ENCODE measurements around the gene SLC39A7. TPM values are rescaled to one million over a fixed set of nuclear protein-coding genes. Genes with fewer than 3 reads are reported as not detected.

Gene SLC39A7
- total RNA-seq, 1 donor from 2014 or later, result 78.0 TPM

GRCh38 chr6:33235221-33235634 is 34.6 kb downstream of the SLC39A7 start:
- DNase-seq (ENCODE audit: low spot score), result no peak

- DNase-seq (ENCODE audit: low spot score), result no peak
Observed at GRCh38 chr6:33236328-33236727, 35.7 kb downstream of the SLC39A7 start.

GRCh38 chr6:33236852-33237251 is 36.2 kb downstream of the SLC39A7 start:
- DNase-seq (ENCODE audit: low spot score), result no peak

GRCh38 chr6:33237741-33238140 is 37.1 kb downstream of the SLC39A7 start:
- no peak for DNase-seq (ENCODE audit: low spot score)

- no peak for DNase-seq (ENCODE audit: low spot score)
Observed at GRCh38 chr6:33241968-33242367, 41.3 kb downstream of the SLC39A7 start.

GRCh38 chr6:33243476-33243875 is 42.8 kb downstream of the SLC39A7 start:
- no peak for DNase-seq (ENCODE audit: low spot score)

- DNase-seq (ENCODE audit: low spot score), result peak; percentile 90
Observed at GRCh38 chr6:33247977-33248642, 47.4 kb downstream of the SLC39A7 start.

- no peak for DNase-seq (ENCODE audit: low spot score)
Observed at GRCh38 chr6:33248643-33248931, 47.9 kb downstream of the SLC39A7 start.

GRCh38 chr6:33248932-33249731 is 48.5 kb downstream of the SLC39A7 start:
- peak; percentile 100 for DNase-seq (ENCODE audit: low spot score)

- no peak for DNase-seq (ENCODE audit: low spot score)
Observed at GRCh38 chr6:33249732-33250630, 49.3 kb downstream of the SLC39A7 start.

- DNase-seq (ENCODE audit: low spot score), result no peak
Observed at GRCh38 chr6:33250731-33251130, 50.1 kb downstream of the SLC39A7 start.

- no peak for DNase-seq (ENCODE audit: low spot score)
Observed at GRCh38 chr6:33251395-33252012, 50.8 kb downstream of the SLC39A7 start.

- DNase-seq (ENCODE audit: low spot score), result no peak
Observed at GRCh38 chr6:33252759-33253158, 52.1 kb downstream of the SLC39A7 start.

Other genes starting within 250 kb of the SLC39A7 start
- gene HLA-DMA, start 247.8 kb upstream of the SLC39A7 start, total RNA-seq (ENCODE audit: insufficient read depth, low replicate concordance), result 5.8 TPM
- gene BRD2, start 232.3 kb upstream of the SLC39A7 start, total RNA-seq (ENCODE audit: insufficient read depth, low replicate concordance), result 73.7 TPM
- gene HLA-DOA, start 191.3 kb upstream of the SLC39A7 start, total RNA-seq (ENCODE audit: insufficient read depth, low replicate concordance), result 0.72 TPM
- 24.8 TPM for gene HLA-DPA1, start 127.2 kb upstream of the SLC39A7 start, total RNA-seq (ENCODE audit: insufficient read depth, low replicate concordance)
- gene HLA-DPB1, start 124.9 kb upstream of the SLC39A7 start, total RNA-seq (ENCODE audit: insufficient read depth, low replicate concordance), result 1.7 TPM
- gene COL11A2, start 8.4 kb upstream of the SLC39A7 start, total RNA-seq (ENCODE audit: insufficient read depth, low replicate concordance), result 0.72 TPM
- 19.0 TPM for gene RXRB, start 202 bp upstream of the SLC39A7 start, total RNA-seq (ENCODE audit: insufficient read depth, low replicate concordance)
- gene HSD17B8, start 3.8 kb downstream of the SLC39A7 start, total RNA-seq (ENCODE audit: insufficient read depth, low replicate concordance), result 9.6 TPM
- gene RING1, start 7.6 kb downstream of the SLC39A7 start, total RNA-seq (ENCODE audit: insufficient read depth, low replicate concordance), result 13.7 TPM
- gene VPS52, start 71.0 kb downstream of the SLC39A7 start, total RNA-seq (ENCODE audit: insufficient read depth, low replicate concordance), result 33.7 TPM
- gene RPS18, start 71.2 kb downstream of the SLC39A7 start, total RNA-seq (ENCODE audit: insufficient read depth, low replicate concordance), result 2,699 TPM
- gene B3GALT4, start 76.3 kb downstream of the SLC39A7 start, total RNA-seq (ENCODE audit: insufficient read depth, low replicate concordance), result 7.7 TPM
- 45.0 TPM for gene WDR46, start 88.4 kb downstream of the SLC39A7 start, total RNA-seq (ENCODE audit: insufficient read depth, low replicate concordance)
- gene PFDN6, start 88.7 kb downstream of the SLC39A7 start, total RNA-seq (ENCODE audit: insufficient read depth, low replicate concordance), result 10.1 TPM
- gene RGL2, start 98.1 kb downstream of the SLC39A7 start, total RNA-seq (ENCODE audit: insufficient read depth, low replicate concordance), result 15.4 TPM
- 29.4 TPM for gene TAPBP, start 113.2 kb downstream of the SLC39A7 start, total RNA-seq (ENCODE audit: insufficient read depth, low replicate concordance)
- 14.0 TPM for gene ZBTB22, start 116.9 kb downstream of the SLC39A7 start, total RNA-seq (ENCODE audit: insufficient read depth, low replicate concordance)
- 14.0 TPM for gene DAXX, start 122.1 kb downstream of the SLC39A7 start, total RNA-seq (ENCODE audit: insufficient read depth, low replicate concordance)
- gene KIFC1, start 191.0 kb downstream of the SLC39A7 start, total RNA-seq (ENCODE audit: insufficient read depth, low replicate concordance), result 7.5 TPM
- gene PHF1, start 210.1 kb downstream of the SLC39A7 start, total RNA-seq (ENCODE audit: insufficient read depth, low replicate concordance), result 17.3 TPM
- gene CUTA, start 217.2 kb downstream of the SLC39A7 start, total RNA-seq (ENCODE audit: insufficient read depth, low replicate concordance), result 55.4 TPM
- 7.5 TPM for gene SYNGAP1, start 219.2 kb downstream of the SLC39A7 start, total RNA-seq (ENCODE audit: insufficient read depth, low replicate concordance)

Data from umbilical cord (tissue), 2 donors.